ENCODE results near the gene HDC. TPM values are rescaled to one million over a fixed set of nuclear protein-coding genes. Genes with fewer than 3 reads are reported as not detected.

The HDC gene
- total RNA-seq, 2 experiments from 2014 or later: not detected

GRCh38 chr15:50251638-50252182 is 13.8 kb downstream of the HDC start:
- no peaks in the 10 kb centered on the region for H3K9me2 ChIP-seq (ENCODE audit: insufficient read depth, low read length)
- no TSS peak for BruUV-seq (replicated peaks)
- H3K79me2 ChIP-seq (ENCODE audit: insufficient read depth, low read depth, low read length): no peaks in the 10 kb centered on the region
- no peak overlapping the region for H3K4me3 ChIP-seq (ENCODE audit: low read depth, low read length, poor library complexity, severe bottlenecking)
- no peak for DNase-seq (ENCODE audit: low spot score)
- no peak overlapping the region for H3K4me2 ChIP-seq (ENCODE audit: low read length)
- TF ChIP-seq CTCF (conservative IDR thresholded peaks at IDR 0.05; ENCODE audit: low read length) (no peak), EZH2phosphoT487 (IDR thresholded peaks at IDR 0.05; ENCODE audit: borderline replicate concordance, low read depth, low read length) (no peak)
- H3K27ac ChIP-seq (ENCODE audit: low read depth, low read length, poor library complexity, severe bottlenecking): no peak overlapping the region
- POLR2A ChIA-PET: no interaction called here
- no peaks in the 10 kb centered on the region for H3K9me3 ChIP-seq (ENCODE audit: low read length)
- intact Hi-C loops (cut with micrococcal nuclease; ENCODE audit: unreplicated experiment): no loop called here
- H3K4me1 ChIP-seq (ENCODE audit: insufficient read depth, low read length, poor library complexity, severe bottlenecking): no peaks in the 10 kb centered on the region
- H4K20me1 ChIP-seq (ENCODE audit: insufficient read depth, low read length): no peaks in the 10 kb centered on the region
- no peaks in the 10 kb centered on the region for H3K36me3 ChIP-seq (ENCODE audit: insufficient read depth, low read length)
- CTCF ChIA-PET (ENCODE audit: unreplicated experiment): no interaction called here
- no peak overlapping the region for H2AFZ ChIP-seq (ENCODE audit: low read length)

GRCh38 chr15:50250760-50251394 is 14.6 kb downstream of the HDC start:
- Histone ChIP-seq H4K20me1 (ENCODE audit: insufficient read depth, low read length) (no peaks in the 10 kb centered on the region), H3K36me3 (ENCODE audit: insufficient read depth, low read length) (no peaks in the 10 kb centered on the region), H2AFZ (ENCODE audit: low read length) (no peak overlapping the region), H3K9me2 (ENCODE audit: insufficient read depth, low read length) (no peaks in the 10 kb centered on the region), H3K4me2 (ENCODE audit: low read length) (no peak overlapping the region), H3K9me3 (ENCODE audit: low read length) (no peaks in the 10 kb centered on the region), H3K79me2 (ENCODE audit: insufficient read depth, low read depth, low read length) (no peaks in the 10 kb centered on the region), H3K4me3 (ENCODE audit: low read depth, low read length, poor library complexity, severe bottlenecking) (no peak overlapping the region), H3K27ac (ENCODE audit: low read depth, low read length, poor library complexity, severe bottlenecking) (no peak overlapping the region), H3K4me1 (ENCODE audit: insufficient read depth, low read length, poor library complexity, severe bottlenecking) (no peaks in the 10 kb centered on the region)
- TF ChIP-seq CTCF (conservative IDR thresholded peaks at IDR 0.05; ENCODE audit: low read length): no peak
- no peak for TF ChIP-seq EZH2phosphoT487 (IDR thresholded peaks at IDR 0.05; ENCODE audit: borderline replicate concordance, low read depth, low read length)
- DNase-seq (ENCODE audit: low spot score): no peak
- intact Hi-C loops (cut with micrococcal nuclease; ENCODE audit: unreplicated experiment): no loop called here
- ChIA-PET POLR2A (no interaction called here), CTCF (ENCODE audit: unreplicated experiment) (no interaction called here)
- BruUV-seq (replicated peaks): no TSS peak

DNA sequence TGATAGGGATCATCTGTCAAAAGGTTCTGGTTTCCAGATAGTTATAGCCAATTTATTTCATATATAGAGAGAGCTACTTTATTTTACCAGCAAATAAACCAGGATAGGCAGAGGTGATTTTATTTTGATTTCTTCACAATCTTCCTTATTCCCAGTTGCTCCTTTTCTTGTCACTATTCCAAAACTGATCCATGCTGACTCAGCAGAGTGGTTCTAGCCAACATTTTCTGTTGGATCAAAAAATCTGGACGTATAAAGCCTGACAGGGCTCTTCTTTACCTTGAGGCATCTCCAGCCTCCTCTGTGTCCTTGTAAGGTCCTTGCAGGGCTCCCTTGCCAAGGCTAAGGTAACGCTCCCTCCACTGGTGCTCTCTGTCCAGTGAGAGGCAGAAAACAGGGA is 15.8 kb downstream of the HDC start:
- no peaks in the 10 kb centered on the region for H3K9me2 ChIP-seq (ENCODE audit: insufficient read depth, low read length)
- no peak for DNase-seq (ENCODE audit: low spot score)
- H3K4me2 ChIP-seq (ENCODE audit: low read length): no peak overlapping the region
- no peaks in the 10 kb centered on the region for H3K36me3 ChIP-seq (ENCODE audit: insufficient read depth, low read length)
- H3K9me3 ChIP-seq (ENCODE audit: low read length): no peaks in the 10 kb centered on the region
- ChIA-PET CTCF (ENCODE audit: unreplicated experiment) (no interaction called here), POLR2A (no interaction called here)
- no peaks in the 10 kb centered on the region for H4K20me1 ChIP-seq (ENCODE audit: insufficient read depth, low read length)
- no peak overlapping the region for H3K4me3 ChIP-seq (ENCODE audit: low read depth, low read length, poor library complexity, severe bottlenecking)
- intact Hi-C loops (cut with micrococcal nuclease; ENCODE audit: unreplicated experiment): no loop called here
- no peak overlapping the region for H2AFZ ChIP-seq (ENCODE audit: low read length)
- no peak overlapping the region for H3K27ac ChIP-seq (ENCODE audit: low read depth, low read length, poor library complexity, severe bottlenecking)
- BruUV-seq (replicated peaks): no TSS peak
- H3K4me1 ChIP-seq (ENCODE audit: insufficient read depth, low read length, poor library complexity, severe bottlenecking): no peaks in the 10 kb centered on the region
- TF ChIP-seq CTCF (conservative IDR thresholded peaks at IDR 0.05; ENCODE audit: low read length): no peak
- no peak for TF ChIP-seq EZH2phosphoT487 (IDR thresholded peaks at IDR 0.05; ENCODE audit: borderline replicate concordance, low read depth, low read length)
- H3K79me2 ChIP-seq (ENCODE audit: insufficient read depth, low read depth, low read length): no peaks in the 10 kb centered on the region
